Astrocyte of the hippocampus (primary cell): ENCODE data around the gene TEAD1.

ENCODE experiments used
- DNase-seq: peaks from one replicate; pipeline ENCODE4 v3.0.0; 2011; ENCODE audit warnings: low read depth, low spot score

Gene TEAD1

GRCh38 chr11:12764187-12764914 lies 90.1 kb downstream of the TEAD1 start:
- DNase-seq, result no peak

- DNase-seq, result no peak
These were observed 91.2 kb downstream of the TEAD1 start for GRCh38 chr11:12765428-12765827.

GRCh38 chr11:12767027-12767426 lies 92.8 kb downstream of the TEAD1 start:
- DNase-seq, result no peak

- DNase-seq, result no peak
These were observed 93.4 kb downstream of the TEAD1 start for GRCh38 chr11:12767577-12767976.

- DNase-seq, result no peak
These were observed 94.8 kb downstream of the TEAD1 start for GRCh38 chr11:12768726-12769673.

- DNase-seq, result peak; percentile 91
These were observed 95.7 kb downstream of the TEAD1 start for GRCh38 chr11:12769834-12770345.

GRCh38 chr11:12770435-12770834 lies 96.2 kb downstream of the TEAD1 start:
- no peak for DNase-seq

GRCh38 chr11:12770966-12771597 lies 96.9 kb downstream of the TEAD1 start:
- no peak for DNase-seq

GRCh38 chr11:12771875-12772274 lies 97.7 kb downstream of the TEAD1 start:
- DNase-seq, result peak; percentile 23

- no peak for DNase-seq
These were observed 98.1 kb downstream of the TEAD1 start for GRCh38 chr11:12772324-12772723.

- no peak for DNase-seq
These were observed 99.4 kb downstream of the TEAD1 start for GRCh38 chr11:12773591-12773990.

GRCh38 chr11:12775955-12776354 lies 101.7 kb downstream of the TEAD1 start:
- no peak for DNase-seq

GRCh38 chr11:12777208-12777874 lies 103.1 kb downstream of the TEAD1 start:
- no peak for DNase-seq

GRCh38 chr11:12778240-12778905 lies 104.2 kb downstream of the TEAD1 start:
- DNase-seq, result no peak

- DNase-seq, result no peak
These were observed 109.5 kb downstream of the TEAD1 start for GRCh38 chr11:12783765-12784164.

- no peak for DNase-seq
These were observed 110.2 kb downstream of the TEAD1 start for GRCh38 chr11:12784445-12784844.

- DNase-seq, result no peak
These were observed 110.8 kb downstream of the TEAD1 start for GRCh38 chr11:12784987-12785386.

- DNase-seq, result no peak
These were observed 111.7 kb downstream of the TEAD1 start for GRCh38 chr11:12785901-12786300.

- no peak for DNase-seq
These were observed 112.2 kb downstream of the TEAD1 start for GRCh38 chr11:12786450-12786849.

GRCh38 chr11:12786891-12787290 lies 112.7 kb downstream of the TEAD1 start:
- no peak for DNase-seq

- peak; percentile 80 for DNase-seq
These were observed 113.6 kb downstream of the TEAD1 start for GRCh38 chr11:12787847-12788246.
